ENCODE measurements around the gene ARGLU1. TPM values are rescaled to one million over a fixed set of nuclear protein-coding genes. Genes with fewer than 3 reads are reported as not detected.

ARGLU1 gene
- total RNA-seq (235 TPM), polyA plus RNA-seq (10 to 100 TPM; 25.7 to 43.1 (median 31.9) TPM)

DNA sequence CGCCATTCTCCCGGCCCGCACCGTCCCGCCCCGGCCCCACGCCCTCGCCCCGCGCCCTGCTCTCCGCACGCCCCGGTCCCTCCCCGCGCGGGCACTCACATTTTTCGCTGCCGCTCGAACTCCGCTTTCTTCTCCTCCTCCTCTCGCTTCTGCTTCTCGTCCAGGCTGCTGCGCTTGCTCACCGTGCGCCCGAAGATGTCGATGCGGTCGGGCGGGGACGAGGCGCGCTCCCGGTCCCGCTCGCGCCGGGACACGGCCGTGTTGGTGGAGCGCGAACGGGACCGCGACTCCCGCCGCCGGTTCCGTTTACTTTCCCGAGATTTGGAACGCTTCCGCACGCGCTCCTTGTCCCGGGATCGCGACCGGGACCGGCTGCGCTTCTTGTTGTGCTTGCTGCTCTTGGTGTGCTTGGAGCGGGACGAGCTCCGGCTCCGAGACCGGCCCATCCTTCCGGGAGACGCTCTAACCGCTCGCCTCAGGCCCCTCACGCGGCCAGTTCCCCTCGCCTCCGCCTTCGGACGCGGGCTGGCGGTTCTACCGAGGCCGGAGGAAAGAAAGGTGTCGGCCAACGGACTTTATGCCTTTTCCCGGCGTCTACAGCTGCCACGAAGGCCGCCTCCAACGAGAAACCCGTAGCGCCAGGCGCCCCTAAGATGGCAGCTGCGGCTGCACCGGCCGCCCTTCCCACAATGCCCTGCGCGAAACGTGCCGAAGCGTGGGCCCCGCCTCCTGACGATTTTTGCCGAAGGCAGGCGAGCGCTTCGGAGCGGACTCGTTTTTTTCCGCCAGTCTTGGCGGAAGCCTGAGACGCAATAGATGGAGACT is at the start of gene ARGLU1:
TSS of gene ARGLU1 (minus strand) at position 664 of the 825 bp plus-strand sequence. CDS start at position 446, 218 bp downstream.
- H3K36me3 Mint-ChIP-seq = peaks cover 4% of the 10 kb centered on the region
- Histone ChIP-seq H3K27me3 (ENCODE audit: control insufficient read depth, insufficient read depth, low read length) (no peaks in the 10 kb centered on the region), H3K4me1 (ENCODE audit: control insufficient read depth, insufficient read depth, low read length, poor library complexity, severe bottlenecking) (peaks cover 55% of the 10 kb centered on the region), H3K36me3 (ENCODE audit: control insufficient read depth, insufficient read depth, low read length) (no peaks in the 10 kb centered on the region), H3K4me3 (ENCODE audit: low read depth, low read length) (peak within 1 kb of the TSS; percentile 92), H3K9me3 (ENCODE audit: control insufficient read depth in 2 of 2, low read length in 2 of 2) (no peaks in the 10 kb centered on the region), H3K27ac (ENCODE audit: insufficient read depth, low read length, poor library complexity, severe bottlenecking) (peak within 1 kb of the TSS; percentile 97)
- peak; percentile 86 for ATAC-seq (ENCODE audit: low read depth in 2 of 2)
- DNase-seq = peak; percentile 91 to 95 (median 95)
- H3K27me3 Mint-ChIP-seq = no peaks in the 10 kb centered on the region
- H3K4me1 Mint-ChIP-seq = peaks cover 40 to 52% (median 48%) of the 10 kb centered on the region in 4 donors
- no peaks in the 10 kb centered on the region for H3K9me3 Mint-ChIP-seq
- peak within 1 kb of the TSS; percentile 93 to 99 (median 98) for H3K27ac Mint-ChIP-seq
- H3K4me3 Mint-ChIP-seq = peak within 1 kb of the TSS; percentile 88 to 99 (median 97)

DNA sequence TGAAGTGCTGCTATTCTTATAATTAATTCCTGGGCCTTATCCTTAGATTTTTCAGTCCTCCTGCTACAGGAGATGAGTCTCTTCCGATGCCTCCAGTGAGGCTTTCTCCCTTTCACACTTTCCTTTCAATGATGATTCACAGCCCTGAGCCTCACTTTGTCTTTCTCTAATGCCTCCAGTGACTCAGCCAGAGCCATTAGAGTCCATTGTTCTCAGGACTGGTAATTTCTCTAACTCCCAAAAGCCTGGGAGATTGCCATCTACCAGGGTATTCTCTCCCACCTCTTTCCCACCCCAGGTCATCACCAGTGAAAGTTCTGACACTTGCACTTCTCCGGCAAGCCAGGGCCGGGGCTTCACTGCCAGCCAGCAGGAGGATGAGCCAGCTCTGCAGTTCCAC is 49.6 kb upstream of the ARGLU1 start:
- Mint-ChIP-seq H3K9me3 (peaks cover 0 to 2% (median 0%) of the 10 kb centered on the region in 7 donors), H3K27ac (no peak overlapping the region), H3K27me3 (peaks cover 7% of the 10 kb centered on the region), H3K4me3 (no peak overlapping the region), H3K4me1 (peaks cover 0 to 3% (median 0%) of the 10 kb centered on the region in 4 donors), H3K36me3 (no peaks in the 10 kb centered on the region)
- ATAC-seq (ENCODE audit: low read depth in 2 of 2) (no peak), DNase-seq (no peak)
- H3K36me3 ChIP-seq (ENCODE audit: control insufficient read depth, insufficient read depth, low read length) = no peaks in the 10 kb centered on the region
- H3K9me3 ChIP-seq (ENCODE audit: control insufficient read depth in 2 of 2, low read length in 2 of 2) = no peaks in the 10 kb centered on the region
- H3K27me3 ChIP-seq (ENCODE audit: control insufficient read depth, insufficient read depth, low read length) = peaks cover 10% of the 10 kb centered on the region
- H3K27ac ChIP-seq (ENCODE audit: insufficient read depth, low read length, poor library complexity, severe bottlenecking) = no peak overlapping the region
- no peak overlapping the region for H3K4me3 ChIP-seq (ENCODE audit: low read depth, low read length)
- H3K4me1 ChIP-seq (ENCODE audit: control insufficient read depth, insufficient read depth, low read length, poor library complexity, severe bottlenecking) = no peaks in the 10 kb centered on the region

- Mint-ChIP-seq H3K27ac (no peak overlapping the region), H3K36me3 (no peaks in the 10 kb centered on the region)
These were observed 48.8 kb upstream of the ARGLU1 start for GRCh38 chr13:106616729-106617128.

GRCh38 chr13:106614874-106615273 is 46.9 kb upstream of the ARGLU1 start:
- no peaks in the 10 kb centered on the region for H3K9me3 ChIP-seq (ENCODE audit: control insufficient read depth in 2 of 2, low read length in 2 of 2)
- no peak overlapping the region for H3K27ac Mint-ChIP-seq
- H3K36me3 ChIP-seq (ENCODE audit: control insufficient read depth, insufficient read depth, low read length) = no peaks in the 10 kb centered on the region
- H3K4me3 ChIP-seq (ENCODE audit: low read depth, low read length) = no peak overlapping the region
- no peaks in the 10 kb centered on the region for H3K36me3 Mint-ChIP-seq
- H3K27ac ChIP-seq (ENCODE audit: insufficient read depth, low read length, poor library complexity, severe bottlenecking) = no peak overlapping the region
- DNase-seq = no peak
- H3K27me3 ChIP-seq (ENCODE audit: control insufficient read depth, insufficient read depth, low read length) = peaks cover 4% of the 10 kb centered on the region
- no peak for ATAC-seq (ENCODE audit: low read depth in 2 of 2)
- peaks cover 2% of the 10 kb centered on the region for H3K27me3 Mint-ChIP-seq
- no peaks in the 10 kb centered on the region for H3K4me1 ChIP-seq (ENCODE audit: control insufficient read depth, insufficient read depth, low read length, poor library complexity, severe bottlenecking)
- H3K4me3 Mint-ChIP-seq = no peak overlapping the region
- H3K9me3 Mint-ChIP-seq = peaks cover 0 to 2% (median 0%) of the 10 kb centered on the region in 7 donors
- H3K4me1 Mint-ChIP-seq = peaks cover 0 to under 1% (median 0%) of the 10 kb centered on the region in 4 donors

More at GRCh38 chr13:106616729-106617128, 48.8 kb upstream of the ARGLU1 start:
- H3K4me3 ChIP-seq (ENCODE audit: low read depth, low read length) = no peak overlapping the region
- no peak overlapping the region for H3K27ac ChIP-seq (ENCODE audit: insufficient read depth, low read length, poor library complexity, severe bottlenecking)
- H3K36me3 ChIP-seq (ENCODE audit: control insufficient read depth, insufficient read depth, low read length) = no peaks in the 10 kb centered on the region
- H3K27me3 ChIP-seq (ENCODE audit: control insufficient read depth, insufficient read depth, low read length) = peaks cover 5% of the 10 kb centered on the region
- H3K27me3 Mint-ChIP-seq = no peaks in the 10 kb centered on the region
- peaks cover 0 to 2% (median 0%) of the 10 kb centered on the region in 7 donors for H3K9me3 Mint-ChIP-seq
- peaks cover 0 to 3% (median 0%) of the 10 kb centered on the region in 4 donors for H3K4me1 Mint-ChIP-seq
- no peak overlapping the region for H3K4me3 Mint-ChIP-seq
- H3K4me1 ChIP-seq (ENCODE audit: control insufficient read depth, insufficient read depth, low read length, poor library complexity, severe bottlenecking) = no peaks in the 10 kb centered on the region
- DNase-seq = no peak
- no peaks in the 10 kb centered on the region for H3K9me3 ChIP-seq (ENCODE audit: control insufficient read depth in 2 of 2, low read length in 2 of 2)
- ATAC-seq (ENCODE audit: low read depth in 2 of 2) = no peak

DNA sequence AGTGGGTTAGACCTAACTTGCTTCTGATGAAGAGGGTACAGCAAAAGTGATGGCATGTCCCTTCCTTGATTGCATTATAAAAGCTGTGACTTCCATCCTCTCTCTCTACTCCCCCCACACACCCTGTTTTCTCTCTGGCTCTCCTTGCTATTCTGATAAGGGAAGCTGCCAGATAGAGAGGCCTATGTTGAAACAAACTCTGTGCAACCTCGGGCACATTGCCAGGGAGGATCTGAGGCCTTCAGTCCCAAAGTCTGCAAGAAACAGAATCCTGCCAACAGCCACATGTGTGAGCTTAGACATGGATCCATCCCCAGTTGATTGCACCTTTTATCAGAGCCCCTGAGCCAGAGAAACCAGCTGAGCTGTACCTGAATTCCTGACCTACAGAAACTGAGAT is 44.8 kb upstream of the ARGLU1 start:
- Histone ChIP-seq H3K4me1 (ENCODE audit: control insufficient read depth, insufficient read depth, low read length, poor library complexity, severe bottlenecking) (no peaks in the 10 kb centered on the region), H3K27ac (ENCODE audit: insufficient read depth, low read length, poor library complexity, severe bottlenecking) (no peak overlapping the region), H3K36me3 (ENCODE audit: control insufficient read depth, insufficient read depth, low read length) (no peaks in the 10 kb centered on the region), H3K27me3 (ENCODE audit: control insufficient read depth, insufficient read depth, low read length) (peaks cover 3% of the 10 kb centered on the region), H3K9me3 (ENCODE audit: control insufficient read depth in 2 of 2, low read length in 2 of 2) (no peaks in the 10 kb centered on the region), H3K4me3 (ENCODE audit: low read depth, low read length) (no peak overlapping the region)
- no peak for DNase-seq
- no peak overlapping the region for H3K27ac Mint-ChIP-seq
- no peak overlapping the region for H3K4me3 Mint-ChIP-seq
- H3K27me3 Mint-ChIP-seq = peaks cover 6% of the 10 kb centered on the region
- no peaks in the 10 kb centered on the region for H3K36me3 Mint-ChIP-seq
- H3K4me1 Mint-ChIP-seq = no peaks in the 10 kb centered on the region
- peaks cover 0 to 6% (median 0%) of the 10 kb centered on the region in 7 donors for H3K9me3 Mint-ChIP-seq
- ATAC-seq (ENCODE audit: low read depth in 2 of 2) = no peak

DNA sequence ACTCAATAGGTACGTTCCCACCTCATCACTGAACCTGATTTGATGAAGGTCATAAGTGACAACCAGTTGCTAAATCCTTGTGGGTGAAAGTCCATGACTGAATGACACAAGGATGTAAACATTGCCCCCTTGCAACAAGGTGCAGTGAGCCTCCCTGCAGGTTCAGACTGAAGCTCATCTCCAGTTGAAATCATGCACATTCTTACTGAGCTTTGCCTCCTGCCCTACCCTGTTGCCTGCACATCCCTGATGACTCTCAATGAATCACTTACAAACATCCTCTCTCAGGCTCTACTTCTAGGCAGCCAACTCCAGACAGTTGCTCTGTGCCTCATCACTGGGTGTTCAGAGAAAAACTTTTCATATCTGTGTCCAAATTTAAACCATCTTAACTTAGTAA is 42.5 kb upstream of the ARGLU1 start:
- Mint-ChIP-seq H3K4me3 (no peak overlapping the region), H3K9me3 (peaks cover 0 to 5% (median 0%) of the 10 kb centered on the region in 7 donors), H3K27me3 (peaks cover 15% of the 10 kb centered on the region), H3K4me1 (no peaks in the 10 kb centered on the region), H3K27ac (no peak overlapping the region), H3K36me3 (no peaks in the 10 kb centered on the region)
- Histone ChIP-seq H3K27me3 (ENCODE audit: control insufficient read depth, insufficient read depth, low read length) (peaks cover 6% of the 10 kb centered on the region), H3K27ac (ENCODE audit: insufficient read depth, low read length, poor library complexity, severe bottlenecking) (no peak overlapping the region), H3K9me3 (ENCODE audit: control insufficient read depth in 2 of 2, low read length in 2 of 2) (no peaks in the 10 kb centered on the region), H3K36me3 (ENCODE audit: control insufficient read depth, insufficient read depth, low read length) (no peaks in the 10 kb centered on the region), H3K4me1 (ENCODE audit: control insufficient read depth, insufficient read depth, low read length, poor library complexity, severe bottlenecking) (no peaks in the 10 kb centered on the region), H3K4me3 (ENCODE audit: low read depth, low read length) (no peak overlapping the region)
- ATAC-seq (ENCODE audit: low read depth in 2 of 2) (no peak), DNase-seq (no peak)

GRCh38 chr13:106609116-106609515 is 41.2 kb upstream of the ARGLU1 start:
- no peak for ATAC-seq (ENCODE audit: low read depth in 2 of 2)
- Histone ChIP-seq H3K27ac (ENCODE audit: insufficient read depth, low read length, poor library complexity, severe bottlenecking) (no peak overlapping the region), H3K4me3 (ENCODE audit: low read depth, low read length) (no peak overlapping the region), H3K27me3 (ENCODE audit: control insufficient read depth, insufficient read depth, low read length) (peaks cover 9% of the 10 kb centered on the region), H3K4me1 (ENCODE audit: control insufficient read depth, insufficient read depth, low read length, poor library complexity, severe bottlenecking) (no peaks in the 10 kb centered on the region), H3K9me3 (ENCODE audit: control insufficient read depth in 2 of 2, low read length in 2 of 2) (no peaks in the 10 kb centered on the region), H3K36me3 (ENCODE audit: control insufficient read depth, insufficient read depth, low read length) (no peaks in the 10 kb centered on the region)
- DNase-seq = no peak
- Mint-ChIP-seq H3K27me3 (peaks cover 24% of the 10 kb centered on the region), H3K4me3 (no peak overlapping the region), H3K4me1 (no peaks in the 10 kb centered on the region), H3K9me3 (peaks cover 0 to 5% (median 0%) of the 10 kb centered on the region in 7 donors), H3K27ac (peak overlapping the region in 1 of 3 donors; percentile 15), H3K36me3 (no peaks in the 10 kb centered on the region)

Data from CD4-positive, CD25-positive, alpha-beta regulatory T cell (primary cell).